A549 (cell line): ENCODE measurements around the gene LPIN2.

Experiments
- FOSB ChIP-seq: fragments of 250-450 bp; sonication (Bioruptor Pico); IDR thresholded peaks from 2 replicates; pipeline ENCODE4 v1.5.0; 2020; ENCODE audit warnings: mild to moderate bottlenecking, moderate library complexity
- MAFK ChIP-seq: fragments of 450-650 bp; IDR thresholded peaks from 2 replicates; pipeline ENCODE4 v1.6.1; 2014; ENCODE audit not compliant: partially characterized antibody
- POLR2A ChIP-seq: IDR thresholded peaks from 2 replicates; pipeline ENCODE4 v1.6.1; 2012; ENCODE audit warnings: mild to moderate bottlenecking, low read length
- SMC3 ChIP-seq: fragments of >200 bp; sonication (Bioruptor Twin); formaldehyde crosslinking; IDR thresholded peaks from 3 replicates; pipeline ENCODE4 v1.6.1; 2018; ENCODE audit warnings: inconsistent platforms
- ZFP36 ChIP-seq: fragments of 450-650 bp; IDR thresholded peaks from 2 replicates; pipeline ENCODE4 v1.6.1; 2014; ENCODE audit warnings: borderline replicate concordance; ENCODE audit not compliant: partially characterized antibody
- TF ChIP-seq, protein P1 (sequence below): fragments of >200 bp; sonication (Bioruptor Twin); formaldehyde crosslinking; IDR thresholded peaks from 3 replicates; pipeline ENCODE4 v1.6.1; 2016
- TF ChIP-seq, protein P2 (sequence below): fragments of >200 bp; sonication (Bioruptor Twin); formaldehyde crosslinking; IDR thresholded peaks from 3 replicates; pipeline ENCODE4 v1.5.1; 2016

DNA sequence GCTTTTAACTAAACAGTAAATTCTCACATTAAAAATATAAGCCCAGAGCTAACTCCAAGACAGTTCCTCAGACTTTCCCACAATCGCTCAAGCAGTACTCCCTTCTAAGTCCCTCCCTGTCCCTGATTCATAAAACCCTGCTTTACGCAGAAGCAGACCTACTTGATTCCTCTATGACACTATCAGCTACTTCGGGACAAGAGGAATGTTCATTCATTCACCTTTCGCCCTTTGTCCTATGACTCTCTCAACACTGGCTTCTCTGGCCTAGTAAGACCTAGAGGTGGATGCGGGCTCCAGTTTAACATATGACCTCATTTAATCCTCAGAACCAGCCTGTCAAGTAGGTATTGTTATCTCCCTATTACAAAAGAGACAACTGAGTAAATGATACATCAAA, 10.2 kb downstream of the LPIN2 start:
- no peak for TF ChIP-seq SMC3
- TF ChIP-seq, protein P1, sequence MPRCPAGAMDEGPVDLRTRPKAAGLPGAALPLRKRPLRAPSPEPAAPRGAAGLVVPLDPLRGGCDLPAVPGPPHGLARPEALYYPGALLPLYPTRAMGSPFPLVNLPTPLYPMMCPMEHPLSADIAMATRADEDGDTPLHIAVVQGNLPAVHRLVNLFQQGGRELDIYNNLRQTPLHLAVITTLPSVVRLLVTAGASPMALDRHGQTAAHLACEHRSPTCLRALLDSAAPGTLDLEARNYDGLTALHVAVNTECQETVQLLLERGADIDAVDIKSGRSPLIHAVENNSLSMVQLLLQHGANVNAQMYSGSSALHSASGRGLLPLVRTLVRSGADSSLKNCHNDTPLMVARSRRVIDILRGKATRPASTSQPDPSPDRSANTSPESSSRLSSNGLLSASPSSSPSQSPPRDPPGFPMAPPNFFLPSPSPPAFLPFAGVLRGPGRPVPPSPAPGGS, result no peak
- no peak for TF ChIP-seq MAFK
- TF ChIP-seq FOSB (CRISPR knock-in tag), result no peak
- TF ChIP-seq, protein P2, sequence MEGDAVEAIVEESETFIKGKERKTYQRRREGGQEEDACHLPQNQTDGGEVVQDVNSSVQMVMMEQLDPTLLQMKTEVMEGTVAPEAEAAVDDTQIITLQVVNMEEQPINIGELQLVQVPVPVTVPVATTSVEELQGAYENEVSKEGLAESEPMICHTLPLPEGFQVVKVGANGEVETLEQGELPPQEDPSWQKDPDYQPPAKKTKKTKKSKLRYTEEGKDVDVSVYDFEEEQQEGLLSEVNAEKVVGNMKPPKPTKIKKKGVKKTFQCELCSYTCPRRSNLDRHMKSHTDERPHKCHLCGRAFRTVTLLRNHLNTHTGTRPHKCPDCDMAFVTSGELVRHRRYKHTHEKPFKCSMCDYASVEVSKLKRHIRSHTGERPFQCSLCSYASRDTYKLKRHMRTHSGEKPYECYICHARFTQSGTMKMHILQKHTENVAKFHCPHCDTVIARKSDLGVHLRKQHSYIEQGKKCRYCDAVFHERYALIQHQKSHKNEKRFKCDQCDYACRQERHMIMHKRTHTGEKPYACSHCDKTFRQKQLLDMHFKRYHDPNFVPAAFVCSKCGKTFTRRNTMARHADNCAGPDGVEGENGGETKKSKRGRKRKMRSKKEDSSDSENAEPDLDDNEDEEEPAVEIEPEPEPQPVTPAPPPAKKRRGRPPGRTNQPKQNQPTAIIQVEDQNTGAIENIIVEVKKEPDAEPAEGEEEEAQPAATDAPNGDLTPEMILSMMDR, result no peak
- no peak for TF ChIP-seq ZFP36
- TF ChIP-seq POLR2A, result no peak
